ENCODE results near the gene KLHL29.

Gene KLHL29

GRCh38 chr2:23662466-23662865 lies 277.5 kb downstream of the KLHL29 start:
- ATAC-seq (ENCODE audit: insufficient read depth, low read depth) (no peak), DNase-seq (no peak)
- Histone ChIP-seq H3K9ac (ENCODE audit: low read depth, low read length) (no peak overlapping the region), H3K36me3 (ENCODE audit: insufficient read depth, low read length) (no peaks in the 10 kb centered on the region), H4K20me1 (ENCODE audit: insufficient read depth, low read length) (no peaks in the 10 kb centered on the region), H2AFZ (ENCODE audit: low read depth, low read length) (no peak overlapping the region), H3K9me3 (ENCODE audit: insufficient read depth, low read length, severe bottlenecking) (no peaks in the 10 kb centered on the region), H3K4me1 (ENCODE audit: insufficient read depth, low read length) (no peaks in the 10 kb centered on the region), H3K27me3 (ENCODE audit: insufficient read depth, low read length, poor library complexity) (no peaks in the 10 kb centered on the region), H3K27ac (ENCODE audit: low read length) (no peak overlapping the region), H3K79me2 (ENCODE audit: insufficient read depth, low read length) (no peaks in the 10 kb centered on the region), H3K4me3 (ENCODE audit: low read depth in 1 of 2, low read length in 2 of 2) (no peak overlapping the region), H3K4me2 (ENCODE audit: insufficient read depth, low read length) (no peak overlapping the region)
- no peak for TF ChIP-seq EZH2 (IDR thresholded peaks at IDR 0.05; ENCODE audit: borderline replicate concordance, low read depth, low read length, severe bottlenecking)
- TF ChIP-seq, protein P1, sequence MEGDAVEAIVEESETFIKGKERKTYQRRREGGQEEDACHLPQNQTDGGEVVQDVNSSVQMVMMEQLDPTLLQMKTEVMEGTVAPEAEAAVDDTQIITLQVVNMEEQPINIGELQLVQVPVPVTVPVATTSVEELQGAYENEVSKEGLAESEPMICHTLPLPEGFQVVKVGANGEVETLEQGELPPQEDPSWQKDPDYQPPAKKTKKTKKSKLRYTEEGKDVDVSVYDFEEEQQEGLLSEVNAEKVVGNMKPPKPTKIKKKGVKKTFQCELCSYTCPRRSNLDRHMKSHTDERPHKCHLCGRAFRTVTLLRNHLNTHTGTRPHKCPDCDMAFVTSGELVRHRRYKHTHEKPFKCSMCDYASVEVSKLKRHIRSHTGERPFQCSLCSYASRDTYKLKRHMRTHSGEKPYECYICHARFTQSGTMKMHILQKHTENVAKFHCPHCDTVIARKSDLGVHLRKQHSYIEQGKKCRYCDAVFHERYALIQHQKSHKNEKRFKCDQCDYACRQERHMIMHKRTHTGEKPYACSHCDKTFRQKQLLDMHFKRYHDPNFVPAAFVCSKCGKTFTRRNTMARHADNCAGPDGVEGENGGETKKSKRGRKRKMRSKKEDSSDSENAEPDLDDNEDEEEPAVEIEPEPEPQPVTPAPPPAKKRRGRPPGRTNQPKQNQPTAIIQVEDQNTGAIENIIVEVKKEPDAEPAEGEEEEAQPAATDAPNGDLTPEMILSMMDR (IDR thresholded peaks at IDR 0.05; ENCODE audit: borderline replicate concordance, extremely low read depth, low read length, poor library complexity, severe bottlenecking), result no peak

- no peak overlapping the region for H3K4me2 ChIP-seq (ENCODE audit: insufficient read depth, low read length)
- no peaks in the 10 kb centered on the region for H3K4me1 ChIP-seq (ENCODE audit: insufficient read depth, low read length)
- ATAC-seq (ENCODE audit: insufficient read depth, low read depth), result no peak
- no peak overlapping the region for H3K4me3 ChIP-seq (ENCODE audit: low read depth in 1 of 2, low read length in 2 of 2)
- H3K36me3 ChIP-seq (ENCODE audit: insufficient read depth, low read length), result no peaks in the 10 kb centered on the region
- H3K27me3 ChIP-seq (ENCODE audit: insufficient read depth, low read length, poor library complexity), result no peaks in the 10 kb centered on the region
- H2AFZ ChIP-seq (ENCODE audit: low read depth, low read length), result no peak overlapping the region
- H3K9ac ChIP-seq (ENCODE audit: low read depth, low read length), result no peak overlapping the region
- H3K79me2 ChIP-seq (ENCODE audit: insufficient read depth, low read length), result no peaks in the 10 kb centered on the region
- TF ChIP-seq, protein P1 (IDR thresholded peaks at IDR 0.05; ENCODE audit: borderline replicate concordance, extremely low read depth, low read length, poor library complexity, severe bottlenecking), result no peak
- TF ChIP-seq EZH2 (IDR thresholded peaks at IDR 0.05; ENCODE audit: borderline replicate concordance, low read depth, low read length, severe bottlenecking), result no peak
- no peak overlapping the region for H3K27ac ChIP-seq (ENCODE audit: low read length)
- no peak for DNase-seq
- H4K20me1 ChIP-seq (ENCODE audit: insufficient read depth, low read length), result no peaks in the 10 kb centered on the region
- H3K9me3 ChIP-seq (ENCODE audit: insufficient read depth, low read length, severe bottlenecking), result no peaks in the 10 kb centered on the region
Measured at GRCh38 chr2:23662941-23663920, 278.3 kb downstream of the KLHL29 start.

DNA sequence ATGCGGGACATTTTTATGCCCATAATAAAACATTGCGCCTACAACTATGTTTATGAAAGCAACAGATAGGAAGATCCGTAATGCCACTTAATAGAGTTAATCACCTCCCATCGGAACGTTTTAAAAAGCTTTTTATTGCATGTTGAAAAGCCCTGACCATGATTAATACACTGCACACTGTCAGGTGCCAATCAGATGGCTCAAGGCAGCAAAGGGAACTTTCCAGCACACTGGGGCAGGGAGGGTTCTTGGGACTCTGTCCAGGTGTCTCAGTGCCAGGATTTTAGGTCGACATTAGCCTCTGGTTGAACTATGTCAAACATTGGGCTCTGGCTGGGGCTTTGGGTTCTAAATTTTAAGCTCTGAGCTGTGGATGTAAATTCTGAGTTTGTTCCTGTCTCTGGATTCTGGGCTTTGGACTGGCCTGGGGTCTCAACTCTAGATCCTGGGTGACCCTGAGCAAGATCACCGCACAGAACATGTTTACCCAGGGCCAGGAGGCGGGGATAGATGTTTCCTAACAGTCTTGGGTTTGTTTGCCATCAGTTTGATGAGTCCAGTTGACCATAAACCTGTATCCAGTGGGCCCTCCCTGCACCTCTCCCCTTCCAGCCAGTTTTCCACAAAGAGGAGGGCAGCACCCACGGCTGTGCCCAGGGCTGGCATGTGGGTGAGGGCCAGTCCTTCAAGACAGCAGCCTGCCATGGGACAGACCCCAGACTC lies 279.2 kb downstream of the KLHL29 start:
- no peak overlapping the region for H3K4me3 ChIP-seq (ENCODE audit: low read depth in 1 of 2, low read length in 2 of 2)
- DNase-seq (no peak), ATAC-seq (ENCODE audit: insufficient read depth, low read depth) (no peak)
- no peak overlapping the region for H3K9ac ChIP-seq (ENCODE audit: low read depth, low read length)
- no peaks in the 10 kb centered on the region for H3K27me3 ChIP-seq (ENCODE audit: insufficient read depth, low read length, poor library complexity)
- H3K27ac ChIP-seq (ENCODE audit: low read length), result no peak overlapping the region
- H3K79me2 ChIP-seq (ENCODE audit: insufficient read depth, low read length), result no peaks in the 10 kb centered on the region
- H3K36me3 ChIP-seq (ENCODE audit: insufficient read depth, low read length), result no peaks in the 10 kb centered on the region
- H4K20me1 ChIP-seq (ENCODE audit: insufficient read depth, low read length), result no peaks in the 10 kb centered on the region
- H3K4me1 ChIP-seq (ENCODE audit: insufficient read depth, low read length), result no peaks in the 10 kb centered on the region
- no peaks in the 10 kb centered on the region for H3K9me3 ChIP-seq (ENCODE audit: insufficient read depth, low read length, severe bottlenecking)
- no peak overlapping the region for H3K4me2 ChIP-seq (ENCODE audit: insufficient read depth, low read length)
- TF ChIP-seq, protein P1 (IDR thresholded peaks at IDR 0.05; ENCODE audit: borderline replicate concordance, extremely low read depth, low read length, poor library complexity, severe bottlenecking), result no peak
- no peak for TF ChIP-seq EZH2 (IDR thresholded peaks at IDR 0.05; ENCODE audit: borderline replicate concordance, low read depth, low read length, severe bottlenecking)
- no peak overlapping the region for H2AFZ ChIP-seq (ENCODE audit: low read depth, low read length)

Measured in DND-41 (cell line).